K562 (cell line): ENCODE data around the gene MYO1E.

Experiments used
- EP300 ChIP-seq: IDR thresholded peaks from 2 replicates; pipeline ENCODE4 v1.6.1; 2012; ENCODE audit warnings: low read length, improper control_type of control experiment
- FOXA1 ChIP-seq: fragments of 450-650 bp; IDR thresholded peaks from 2 replicates; pipeline ENCODE4 v1.6.1; 2016; ENCODE audit warnings: mild to moderate bottlenecking, borderline replicate concordance
- FOXK2 ChIP-seq, 2 experiments: fragments of 450-650 bp; IDR thresholded peaks in 1 of 2; conservative IDR thresholded peaks in 1 of 2; 2 replicates each; pipeline ENCODE4 v1.6.1; 2016; ENCODE audit warnings: low read depth in 2 of 2, mild to moderate bottlenecking in 1 of 2
- FOXP1 ChIP-seq: sonication (generic); formaldehyde crosslinking; IDR thresholded peaks from 2 replicates; pipeline ENCODE4 v1.8.0; 2022; ENCODE audit warnings: mild to moderate bottlenecking, missing genetic modification reagents
- TF ChIP-seq, protein P1 (sequence below): fragments of 250-450 bp; sonication (Bioruptor Pico); IDR thresholded peaks from 2 replicates; pipeline ENCODE4 v1.8.0; 2021; ENCODE audit warnings: borderline replicate concordance, mild to moderate bottlenecking, moderate library complexity; ENCODE audit not compliant: poor library complexity, severe bottlenecking

DNA sequence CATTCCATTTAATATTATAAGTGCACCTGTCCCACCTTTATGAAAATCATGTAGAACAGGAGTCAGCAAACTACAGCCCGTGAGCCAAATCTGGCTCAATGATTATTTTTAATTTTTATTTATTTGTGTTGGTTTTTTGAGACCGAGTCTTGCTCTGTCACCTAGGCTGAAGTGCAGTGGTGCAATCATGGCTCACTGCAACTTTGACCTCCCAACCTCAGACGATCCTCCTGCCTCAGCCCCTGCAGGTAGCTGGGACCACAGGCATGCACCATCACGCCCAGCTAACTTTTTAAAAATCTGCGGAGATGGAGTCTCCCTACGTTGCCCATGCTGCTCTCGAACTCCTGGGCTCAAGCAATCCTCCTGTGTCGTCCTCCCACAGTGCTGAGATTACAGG is 42.0 kb downstream of the MYO1E start:
- TF ChIP-seq, protein P1, sequence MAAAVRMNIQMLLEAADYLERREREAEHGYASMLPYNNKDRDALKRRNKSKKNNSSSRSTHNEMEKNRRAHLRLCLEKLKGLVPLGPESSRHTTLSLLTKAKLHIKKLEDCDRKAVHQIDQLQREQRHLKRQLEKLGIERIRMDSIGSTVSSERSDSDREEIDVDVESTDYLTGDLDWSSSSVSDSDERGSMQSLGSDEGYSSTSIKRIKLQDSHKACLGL (CRISPR knock-in tag) = no peak
- TF ChIP-seq FOXA1 (no peak), EP300 (no peak), FOXP1 (CRISPR knock-in tag) (no peak), FOXK2 (conservative IDR thresholded peaks at IDR 0.05 in 1 of 2, IDR thresholded peaks at IDR 0.05 in 1 of 2; ENCODE audit: low read depth in 2 of 2) (no peak)
